GM18507 (cell line): ENCODE data around the gene SPRR3.
"Not testable (repeated sequence)": the region's sequence is repeated elsewhere in the genome, so short reads cannot be mapped to it uniquely, and the experiment has no call there.

Experiments used
- DNase-seq: peaks from one replicate; pipeline ENCODE4 v3.0.0; 2011; ENCODE audit warnings: low read depth; ENCODE audit not compliant: insufficient read length; ENCODE audit errors: extremely low spot score
- FAIRE-seq: peaks from 2 replicates; lab custom pipeline; 2011; peaks lifted over from hg19 to GRCh38; lab: Jason Lieb, UNC

The SPRR3 gene

GRCh38 chr1:152981146-152981871 lies 20.2 kb upstream of the SPRR3 start:
- no peak for FAIRE-seq

GRCh38 chr1:152982076-152982475 lies 19.5 kb upstream of the SPRR3 start:
- DNase-seq (no peak), FAIRE-seq (no peak)

More at GRCh38 chr1:152981146-152981871, 20.2 kb upstream of the SPRR3 start:
- no peak for DNase-seq

- FAIRE-seq, result no peak
Measured at GRCh38 chr1:152983234-152983633, 18.3 kb upstream of the SPRR3 start.

GRCh38 chr1:152983743-152984142 lies 17.8 kb upstream of the SPRR3 start, which contains the start of gene SPRR1A:
TSS of gene SPRR1A (plus strand) at chr1:152984081. CDS start at chr1:152985231, 1,150 bp downstream.
- DNase-seq (no peak), FAIRE-seq (no peak)

More at GRCh38 chr1:152983234-152983633, 18.3 kb upstream of the SPRR3 start:
- DNase-seq, result no peak

GRCh38 chr1:152986578-152986977 lies 15.0 kb upstream of the SPRR3 start:
- FAIRE-seq (no peak), DNase-seq (no peak)

GRCh38 chr1:152993186-152993585 lies 8.4 kb upstream of the SPRR3 start:
- FAIRE-seq (no peak), DNase-seq (no peak)

- DNase-seq (no peak), FAIRE-seq (no peak)
Measured at GRCh38 chr1:152995842-152996241, 5.7 kb upstream of the SPRR3 start.

GRCh38 chr1:152996633-152997400 lies 4.7 kb upstream of the SPRR3 start:
- DNase-seq (no peak), FAIRE-seq (no peak)

GRCh38 chr1:152997901-152998300 lies 3.6 kb upstream of the SPRR3 start:
- no peak for FAIRE-seq
- no peak for DNase-seq

GRCh38 chr1:152998476-152998875 lies 3.1 kb upstream of the SPRR3 start:
- DNase-seq (no peak), FAIRE-seq (no peak)

- no peak for FAIRE-seq
Measured at GRCh38 chr1:152999818-153000217, 1.7 kb upstream of the SPRR3 start.

GRCh38 chr1:153000294-153000693 lies 1.3 kb upstream of the SPRR3 start:
- no peak for FAIRE-seq
- DNase-seq, result no peak

More at GRCh38 chr1:152999818-153000217, 1.7 kb upstream of the SPRR3 start:
- no peak for DNase-seq

- not testable (repeated sequence) for DNase-seq, FAIRE-seq
Measured at GRCh38 chr1:153011235-153011758, 9.7 kb downstream of the SPRR3 start.

- DNase-seq, FAIRE-seq: not testable (repeated sequence)
Measured at GRCh38 chr1:153021829-153022228, 20.3 kb downstream of the SPRR3 start.

GRCh38 chr1:153022340-153022739 lies 20.8 kb downstream of the SPRR3 start:
- not testable (repeated sequence) for DNase-seq, FAIRE-seq

GRCh38 chr1:153023109-153023508 lies 21.6 kb downstream of the SPRR3 start:
- FAIRE-seq (no peak), DNase-seq (no peak)

- FAIRE-seq, result no peak
Measured at GRCh38 chr1:153024413-153024812, 22.9 kb downstream of the SPRR3 start.

GRCh38 chr1:153025797-153026196 lies 24.2 kb downstream of the SPRR3 start:
- DNase-seq (no peak), FAIRE-seq (no peak)

More at GRCh38 chr1:153024413-153024812, 22.9 kb downstream of the SPRR3 start:
- DNase-seq, result no peak

- DNase-seq (no peak), FAIRE-seq (no peak)
Measured at GRCh38 chr1:153028766-153029165, 27.2 kb downstream of the SPRR3 start.

GRCh38 chr1:153030895-153031294 lies 29.3 kb downstream of the SPRR3 start, which contains the start of gene SPRR1B:
TSS of gene SPRR1B (plus strand) at chr1:153031203. CDS start at chr1:153032346, 1,143 bp downstream.
- DNase-seq (no peak), FAIRE-seq (no peak)
